Measurements from ENCODE around the gene UBE2O.
A peak's percentile ranks its signal among the peaks of the same experiment; 100 is the strongest.

Gene UBE2O

GRCh38 chr17:76383546-76384221, 69.3 kb downstream of the UBE2O start (continued):
- TF ChIP-seq ZNF169 (tag by site-specific recombination; IDR thresholded peaks at IDR 0.05) (no peak), ZNF549 (tag by site-specific recombination; IDR thresholded peaks at IDR 0.05) (no peak), ZNF311 (tag by site-specific recombination; IDR thresholded peaks at IDR 0.05; ENCODE audit: borderline replicate concordance) (no peak), ZSCAN16 (tag by site-specific recombination; IDR thresholded peaks at IDR 0.05) (no peak), ZFP69B (tag by site-specific recombination; IDR thresholded peaks at IDR 0.05) (peak; percentile 97), ZFP37 (tag by site-specific recombination; IDR thresholded peaks at IDR 0.05) (peak; percentile 15; the same call in 1 of the 2 replicates), CTCF (tag by site-specific recombination; IDR thresholded peaks at IDR 0.05) (peak; percentile 89; the same call in 1 of the 2 replicates), ZNF548 (tag by site-specific recombination; IDR thresholded peaks at IDR 0.05) (no peak), ZNF707 (tag by site-specific recombination; IDR thresholded peaks at IDR 0.05) (no peak), PRDM1 (tag by site-specific recombination; IDR thresholded peaks at IDR 0.05) (no peak), ZNF692 (tag by site-specific recombination; IDR thresholded peaks at IDR 0.05) (peak; percentile 95), ELK4 (IDR thresholded peaks at IDR 0.05; ENCODE audit: borderline replicate concordance, low read depth, low read length) (no peak), ZSCAN18 (tag by site-specific recombination; IDR thresholded peaks at IDR 0.05) (no peak), KLF10 (tag by site-specific recombination; IDR thresholded peaks at IDR 0.05) (no peak), ZNF473 (tag by site-specific recombination; IDR thresholded peaks at IDR 0.05) (no peak), ZNF248 (tag by site-specific recombination; IDR thresholded peaks at IDR 0.05) (no peak), ZNF530 (tag by site-specific recombination; IDR thresholded peaks at IDR 0.05; ENCODE audit: low read depth) (no peak), ZBTB6 (tag by site-specific recombination; IDR thresholded peaks at IDR 0.05) (no peak), ZNF280D (tag by site-specific recombination; IDR thresholded peaks at IDR 0.05) (no peak), ZNF777 (tag by site-specific recombination; IDR thresholded peaks at IDR 0.05; ENCODE audit: borderline replicate concordance) (peak; percentile 45; the same call in 1 of the 2 replicates), ZNF211 (tag by site-specific recombination; IDR thresholded peaks at IDR 0.05; ENCODE audit: low read depth) (no peak), ZXDB (tag by site-specific recombination; IDR thresholded peaks at IDR 0.05) (no peak), ZBTB10 (tag by site-specific recombination; IDR thresholded peaks at IDR 0.05) (peak; percentile 80; the same call in 1 of the 2 replicates), ZBTB20 (tag by site-specific recombination; IDR thresholded peaks at IDR 0.05) (peak; percentile 79), ZNF112 (tag by site-specific recombination; IDR thresholded peaks at IDR 0.05) (no peak), ZNF292 (tag by site-specific recombination; IDR thresholded peaks at IDR 0.05; ENCODE audit: borderline replicate concordance, low read depth) (no peak), OSR2 (tag by site-specific recombination; IDR thresholded peaks at IDR 0.05) (no peak), ZNF350 (tag by site-specific recombination; IDR thresholded peaks at IDR 0.05) (no peak)
